Endothelial cell of umbilical vein (primary cell): ENCODE data around the gene WNT6.

Experiments used
- JUN ChIP-seq: IDR thresholded peaks from 2 replicates; pipeline ENCODE4 v1.6.1; 2011; ENCODE audit warnings: borderline replicate concordance, low read depth; ENCODE audit not compliant: insufficient read length, insufficient read depth
- POLR2A ChIP-seq: IDR thresholded peaks from 2 replicates; pipeline ENCODE4 v1.6.1; 2012; ENCODE audit warnings: low read depth, mild to moderate bottlenecking, control low read depth, low read length
- POLR2AphosphoS5 ChIP-seq: IDR thresholded peaks from 2 replicates; pipeline ENCODE4 v1.6.1; 2012; ENCODE audit warnings: low read depth, mild to moderate bottlenecking, control low read depth, low read length, moderate library complexity; ENCODE audit not compliant: insufficient read depth
- TF ChIP-seq, protein P1 (sequence below), 2 donors: IDR thresholded peaks; 1 replicate in 1 of 2; 2 replicates in 1 of 2; pipeline ENCODE4 v1.5.1; 2011; ENCODE audit warnings: low read length in 2 of 2, mild to moderate bottlenecking in 2 of 2, moderate library complexity in 2 of 2, control low read depth in 1 of 2, inconsistent platforms in 1 of 2, low read depth in 1 of 2; ENCODE audit not compliant: insufficient read depth in 1 of 2; ENCODE audit errors: extremely low read depth in 1 of 2

DNA sequence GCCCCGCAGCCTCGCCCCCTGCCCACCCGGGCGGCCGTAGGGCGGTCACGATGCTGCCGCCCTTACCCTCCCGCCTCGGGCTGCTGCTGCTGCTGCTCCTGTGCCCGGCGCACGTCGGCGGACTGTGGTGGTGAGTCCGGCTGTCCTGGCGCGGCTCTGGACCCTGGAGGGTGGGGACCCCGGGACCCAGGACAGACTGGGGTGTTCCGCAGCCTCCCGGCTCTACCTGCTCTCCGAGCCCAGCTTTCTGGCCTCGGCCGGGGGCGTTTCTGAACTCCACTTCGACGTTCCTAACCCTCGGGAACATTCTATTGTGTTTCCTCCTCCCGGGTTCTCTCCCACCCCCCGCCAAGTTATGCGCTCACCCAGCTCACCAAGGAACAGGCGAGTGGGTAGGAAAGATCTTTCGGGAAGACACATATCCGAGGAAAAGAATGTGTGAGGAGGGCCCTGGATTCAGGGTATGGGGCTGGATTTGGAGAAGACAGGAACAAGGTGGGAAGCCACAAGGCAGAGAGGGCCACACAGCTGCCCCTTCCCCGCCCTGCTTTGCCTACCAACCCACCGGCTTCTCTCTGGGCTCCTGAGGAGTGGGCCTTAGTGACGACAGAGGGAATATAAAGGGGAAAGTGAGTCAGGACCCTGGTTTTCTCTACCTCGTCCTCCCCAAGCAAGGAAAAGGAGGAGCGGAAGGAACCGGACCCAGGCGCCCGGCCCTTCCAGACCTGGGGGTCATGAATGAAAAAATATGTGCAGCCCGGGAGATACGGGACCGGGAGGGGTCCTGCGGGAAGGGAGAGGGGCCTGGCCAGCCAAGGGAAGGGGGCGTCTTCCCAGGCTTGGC is 605 bp downstream of the WNT6 start:
- TF ChIP-seq POLR2AphosphoS5, result no peak
- TF ChIP-seq, protein P1, sequence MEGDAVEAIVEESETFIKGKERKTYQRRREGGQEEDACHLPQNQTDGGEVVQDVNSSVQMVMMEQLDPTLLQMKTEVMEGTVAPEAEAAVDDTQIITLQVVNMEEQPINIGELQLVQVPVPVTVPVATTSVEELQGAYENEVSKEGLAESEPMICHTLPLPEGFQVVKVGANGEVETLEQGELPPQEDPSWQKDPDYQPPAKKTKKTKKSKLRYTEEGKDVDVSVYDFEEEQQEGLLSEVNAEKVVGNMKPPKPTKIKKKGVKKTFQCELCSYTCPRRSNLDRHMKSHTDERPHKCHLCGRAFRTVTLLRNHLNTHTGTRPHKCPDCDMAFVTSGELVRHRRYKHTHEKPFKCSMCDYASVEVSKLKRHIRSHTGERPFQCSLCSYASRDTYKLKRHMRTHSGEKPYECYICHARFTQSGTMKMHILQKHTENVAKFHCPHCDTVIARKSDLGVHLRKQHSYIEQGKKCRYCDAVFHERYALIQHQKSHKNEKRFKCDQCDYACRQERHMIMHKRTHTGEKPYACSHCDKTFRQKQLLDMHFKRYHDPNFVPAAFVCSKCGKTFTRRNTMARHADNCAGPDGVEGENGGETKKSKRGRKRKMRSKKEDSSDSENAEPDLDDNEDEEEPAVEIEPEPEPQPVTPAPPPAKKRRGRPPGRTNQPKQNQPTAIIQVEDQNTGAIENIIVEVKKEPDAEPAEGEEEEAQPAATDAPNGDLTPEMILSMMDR (IDR thresholded peaks at IDR 0.05; ENCODE audit: extremely low read depth in 1 of 2, insufficient read depth in 1 of 2, low read depth in 1 of 2, low read length in 2 of 2), result no peak
- no peak for TF ChIP-seq POLR2A
- TF ChIP-seq JUN, result no peak
